NCI-H1417 (cell line): ENCODE data around the gene SLC26A11.
"Not testable (repeated sequence)": the region's sequence is repeated elsewhere in the genome, so short reads cannot be mapped to it uniquely, and the experiment has no call there.

Experiments used
- DNase-seq, 3 experiments: peaks; one replicate each; lab custom pipeline; 2025; lab: John Stamatoyannopoulos, UW

The SLC26A11 gene

GRCh38 chr17:80195671-80196529, 24.3 kb upstream of the SLC26A11 start:
- peak in 2 of 3 experiments; percentile 17 to 48 for DNase-seq

- no peak for DNase-seq
These were observed 23.6 kb upstream of the SLC26A11 start for GRCh38 chr17:80196652-80197051.

- peak in 1 of 3 experiments; percentile 23 for DNase-seq
These were observed 22.0 kb upstream of the SLC26A11 start for GRCh38 chr17:80198144-80198661.

- DNase-seq, result not testable (repeated sequence)
These were observed 20.9 kb upstream of the SLC26A11 start for GRCh38 chr17:80199295-80199694.

GRCh38 chr17:80201446-80201845, 18.8 kb upstream of the SLC26A11 start:
- no peak for DNase-seq

GRCh38 chr17:80202197-80202596, 18.0 kb upstream of the SLC26A11 start:
- no peak for DNase-seq

GRCh38 chr17:80203471-80203963, 16.7 kb upstream of the SLC26A11 start:
- DNase-seq, result no peak

GRCh38 chr17:80204626-80205468, 15.4 kb upstream of the SLC26A11 start:
- DNase-seq, result no peak

- no peak for DNase-seq
These were observed 14.4 kb upstream of the SLC26A11 start for GRCh38 chr17:80205811-80206210.

GRCh38 chr17:80208050-80208449, 12.2 kb upstream of the SLC26A11 start:
- no peak for DNase-seq

GRCh38 chr17:80209765-80210164, 10.5 kb upstream of the SLC26A11 start:
- DNase-seq, result no peak

- DNase-seq, result no peak
These were observed 9.7 kb upstream of the SLC26A11 start for GRCh38 chr17:80210348-80211108.

- no peak for DNase-seq
These were observed 8.1 kb upstream of the SLC26A11 start for GRCh38 chr17:80212109-80212508.

GRCh38 chr17:80212511-80212910, 7.7 kb upstream of the SLC26A11 start:
- DNase-seq, result no peak

GRCh38 chr17:80212962-80213642, 7.1 kb upstream of the SLC26A11 start:
- DNase-seq, result no peak

GRCh38 chr17:80213643-80213975, 6.6 kb upstream of the SLC26A11 start:
- no peak for DNase-seq

GRCh38 chr17:80214012-80214877, 6.0 kb upstream of the SLC26A11 start:
- DNase-seq, result no peak

- DNase-seq, result no peak
These were observed 5.4 kb upstream of the SLC26A11 start for GRCh38 chr17:80214878-80215210.

- DNase-seq, result no peak
These were observed 3.5 kb upstream of the SLC26A11 start for GRCh38 chr17:80216473-80217456.
